SK-N-SH treated with all-trans-retinoic acid at 6 μM for 48 hours (cell line): Measurements from ENCODE around the gene CHST11.

Source experiments
- ATAC-seq: fragments of 200-7000 bp; cut with Tn5 transposase; 3 replicates; pipeline ENCODE4 v1.9.1; 2020; ENCODE audit warnings: mild to moderate bottlenecking, moderate library complexity
- ARNTL ChIP-seq: fragments of 450-650 bp; formaldehyde crosslinking; IDR thresholded peaks from 2 replicates; pipeline ENCODE4 v1.5.0; 2020; ENCODE audit warnings: low read depth, mild to moderate bottlenecking, moderate library complexity, borderline replicate concordance
- BACH2 ChIP-seq: fragments of 250-450 bp; sonication (Bioruptor Pico); IDR thresholded peaks from 2 replicates; pipeline ENCODE4 v1.9.0; 2021; ENCODE audit warnings: mild to moderate bottlenecking, borderline replicate concordance
- CREB5 ChIP-seq: fragments of 250-450 bp; sonication (Bioruptor Pico); IDR thresholded peaks from 2 replicates; pipeline ENCODE4 v1.5.1; 2020; ENCODE audit warnings: low read depth, mild to moderate bottlenecking, moderate library complexity
- CSDC2 ChIP-seq: fragments of 250-450 bp; sonication (Bioruptor Pico); IDR thresholded peaks from 2 replicates; pipeline ENCODE4 v1.5.0; 2020; ENCODE audit warnings: mild to moderate bottlenecking, moderate library complexity
- CSRNP3 ChIP-seq: fragments of 250-450 bp; sonication (Bioruptor Pico); IDR thresholded peaks from 2 replicates; pipeline ENCODE4 v1.5.1; 2021; ENCODE audit warnings: mild to moderate bottlenecking, moderate library complexity
- GLIS3 ChIP-seq: fragments of 250-450 bp; sonication (Bioruptor Pico); IDR thresholded peaks from 2 replicates; pipeline ENCODE4 v1.5.0; 2020; ENCODE audit warnings: mild to moderate bottlenecking, moderate library complexity
- ISL1 ChIP-seq: fragments of 250-450 bp; sonication (Bioruptor Pico); IDR thresholded peaks from 2 replicates; pipeline ENCODE4 v2.1.2; 2022; ENCODE audit warnings: mild to moderate bottlenecking, moderate library complexity
- OSR1 ChIP-seq: fragments of 250-450 bp; sonication (Bioruptor Pico); IDR thresholded peaks from 2 replicates; pipeline ENCODE4 v1.8.0; 2022; ENCODE audit warnings: moderate library complexity, mild to moderate bottlenecking, inconsistent platforms
- PATZ1 ChIP-seq: fragments of 250-450 bp; sonication (Bioruptor Pico); IDR thresholded peaks from 2 replicates; pipeline ENCODE4 v1.8.0; 2020; ENCODE audit warnings: mild to moderate bottlenecking, moderate library complexity, borderline replicate concordance
- POU6F1 ChIP-seq: fragments of 250-450 bp; sonication (Bioruptor Pico); IDR thresholded peaks from 2 replicates; pipeline ENCODE4 v1.8.0; 2021; ENCODE audit warnings: low read depth, mild to moderate bottlenecking, moderate library complexity, borderline replicate concordance
- PPARA ChIP-seq: fragments of 250-450 bp; sonication (Bioruptor Pico); IDR thresholded peaks from 2 replicates; pipeline ENCODE4 v1.5.0; 2020; ENCODE audit warnings: mild to moderate bottlenecking, borderline replicate concordance
- RARB ChIP-seq: fragments of 250-450 bp; sonication (Bioruptor Pico); IDR thresholded peaks from 2 replicates; pipeline ENCODE4 v1.8.0; 2021; ENCODE audit warnings: mild to moderate bottlenecking, moderate library complexity
- TOX ChIP-seq: fragments of 250-450 bp; sonication (Bioruptor Pico); IDR thresholded peaks from 2 replicates; pipeline ENCODE4 v1.8.0; 2021; ENCODE audit warnings: mild to moderate bottlenecking, moderate library complexity, borderline replicate concordance
- TSHZ2 ChIP-seq: fragments of 250-450 bp; sonication (Bioruptor Pico); IDR thresholded peaks from 2 replicates; pipeline ENCODE4 v1.5.0; 2020; ENCODE audit warnings: mild to moderate bottlenecking, moderate library complexity
- ZFP3 ChIP-seq: fragments of 250-450 bp; sonication (Bioruptor Pico); IDR thresholded peaks from 2 replicates; pipeline ENCODE4 v1.5.0; 2020; ENCODE audit warnings: mild to moderate bottlenecking, moderate library complexity
- ZFP30 ChIP-seq: fragments of 450-650 bp; formaldehyde crosslinking; IDR thresholded peaks from 2 replicates; pipeline ENCODE4 v1.5.0; 2022; ENCODE audit warnings: mild to moderate bottlenecking, moderate library complexity
- ZNF565 ChIP-seq: fragments of 450-650 bp; formaldehyde crosslinking; conservative IDR thresholded peaks from 2 replicates; pipeline ENCODE4 v1.5.0; 2020; ENCODE audit warnings: low read depth, mild to moderate bottlenecking, moderate library complexity
- ZNF70 ChIP-seq: fragments of 450-650 bp; formaldehyde crosslinking; IDR thresholded peaks from 2 replicates; pipeline ENCODE4 v1.5.0; 2020; ENCODE audit warnings: mild to moderate bottlenecking, moderate library complexity
- ZNF8 ChIP-seq: fragments of 450-650 bp; formaldehyde crosslinking; IDR thresholded peaks from 2 replicates; pipeline ENCODE4 v1.5.0; 2020; ENCODE audit warnings: mild to moderate bottlenecking, moderate library complexity

The CHST11 gene

GRCh38 chr12:104698871-104699270 lies 242.1 kb downstream of the CHST11 start:
- TF ChIP-seq OSR1 (CRISPR knock-in tag) (no peak), ISL1 (CRISPR knock-in tag) (no peak), ZFP3 (CRISPR knock-in tag) (no peak), ZNF70 (CRISPR knock-in tag) (no peak), TSHZ2 (no peak), ZNF8 (CRISPR knock-in tag) (no peak), CSRNP3 (CRISPR knock-in tag) (no peak), ZFP30 (CRISPR knock-in tag) (no peak), PATZ1 (CRISPR knock-in tag) (no peak), PPARA (no peak)
- ATAC-seq: peak; percentile 63

GRCh38 chr12:104699489-104700190 lies 242.9 kb downstream of the CHST11 start:
- TF ChIP-seq ISL1 (CRISPR knock-in tag) (peak; percentile 71), CSDC2 (CRISPR knock-in tag) (no peak), BACH2 (CRISPR knock-in tag) (no peak)
- peak; percentile 80 for ATAC-seq

GRCh38 chr12:104700324-104700723 lies 243.6 kb downstream of the CHST11 start:
- no peak; the same call in 2 of the 3 replicates for ATAC-seq
- no peak for TF ChIP-seq PATZ1 (CRISPR knock-in tag)
- TF ChIP-seq ZNF70 (CRISPR knock-in tag): no peak
- TF ChIP-seq CSRNP3 (CRISPR knock-in tag): no peak
- no peak for TF ChIP-seq ZFP30 (CRISPR knock-in tag)
- no peak for TF ChIP-seq ARNTL (CRISPR knock-in tag)
- TF ChIP-seq PPARA: no peak
- TF ChIP-seq ISL1 (CRISPR knock-in tag): no peak

- no peak for ATAC-seq
- TF ChIP-seq ZNF8 (CRISPR knock-in tag): no peak
- TF ChIP-seq TOX (CRISPR knock-in tag): no peak
- TF ChIP-seq GLIS3: no peak
- no peak for TF ChIP-seq RARB (CRISPR knock-in tag)
- no peak for TF ChIP-seq ARNTL (CRISPR knock-in tag)
- no peak for TF ChIP-seq POU6F1 (CRISPR knock-in tag)
- TF ChIP-seq PPARA: no peak
- TF ChIP-seq CREB5 (CRISPR knock-in tag): no peak
- TF ChIP-seq ISL1 (CRISPR knock-in tag): no peak
- no peak for TF ChIP-seq ZNF565 (CRISPR knock-in tag)
- TF ChIP-seq BACH2 (CRISPR knock-in tag): no peak
- no peak for TF ChIP-seq OSR1 (CRISPR knock-in tag)
- TF ChIP-seq ZFP3 (CRISPR knock-in tag): no peak
Measured at GRCh38 chr12:104701301-104701700, 244.6 kb downstream of the CHST11 start.
